ENCODE data around the gene WNK2.

WNK2 gene

DNA sequence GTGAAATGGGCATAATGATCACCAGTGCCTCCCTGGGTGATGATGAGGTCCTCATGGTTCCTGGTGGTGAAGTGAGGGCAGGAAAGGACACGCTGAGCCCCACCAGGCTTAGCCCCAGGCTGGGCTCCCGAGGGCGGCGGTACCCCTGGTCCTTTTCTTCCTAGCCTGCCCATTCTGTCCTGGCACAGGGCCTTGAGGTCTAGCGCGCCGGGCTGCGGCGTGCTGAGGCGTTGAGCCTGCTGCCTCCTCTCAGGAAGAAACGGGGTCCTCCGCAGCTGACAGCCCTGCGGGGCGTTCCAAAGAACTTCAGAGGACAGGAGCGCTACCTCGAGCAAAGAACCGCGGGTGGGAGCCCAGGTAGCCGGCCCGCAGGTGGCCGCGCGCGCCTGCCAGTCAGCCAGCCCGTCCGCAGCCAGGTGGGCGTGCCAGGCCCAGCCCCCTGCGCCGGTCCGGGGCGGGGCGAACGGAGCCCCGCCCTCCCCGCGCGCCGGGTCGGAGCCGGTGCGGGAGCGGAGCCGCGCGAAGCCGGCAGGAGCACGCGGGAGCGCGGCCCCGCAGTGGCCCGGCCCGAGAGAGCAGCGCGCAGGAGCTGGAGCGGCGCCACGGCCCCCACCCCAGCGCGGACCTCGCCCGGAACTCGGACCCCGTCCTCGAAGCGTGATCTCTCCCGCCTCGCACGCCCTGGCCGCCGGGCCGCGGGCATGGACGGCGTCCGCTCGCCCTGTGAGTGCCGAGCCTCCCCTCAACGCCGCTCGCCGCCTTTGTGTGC lies at the start of gene WNK2:
TSS of gene WNK2 (plus strand) at position 477 of the 769 bp plus-strand sequence. CDS start 791 bp downstream, outside the sequence.
- peak in 1 of 2 donors; percentile 46 for DNase-seq (ENCODE audit: low read depth in 2 of 2)

DNA sequence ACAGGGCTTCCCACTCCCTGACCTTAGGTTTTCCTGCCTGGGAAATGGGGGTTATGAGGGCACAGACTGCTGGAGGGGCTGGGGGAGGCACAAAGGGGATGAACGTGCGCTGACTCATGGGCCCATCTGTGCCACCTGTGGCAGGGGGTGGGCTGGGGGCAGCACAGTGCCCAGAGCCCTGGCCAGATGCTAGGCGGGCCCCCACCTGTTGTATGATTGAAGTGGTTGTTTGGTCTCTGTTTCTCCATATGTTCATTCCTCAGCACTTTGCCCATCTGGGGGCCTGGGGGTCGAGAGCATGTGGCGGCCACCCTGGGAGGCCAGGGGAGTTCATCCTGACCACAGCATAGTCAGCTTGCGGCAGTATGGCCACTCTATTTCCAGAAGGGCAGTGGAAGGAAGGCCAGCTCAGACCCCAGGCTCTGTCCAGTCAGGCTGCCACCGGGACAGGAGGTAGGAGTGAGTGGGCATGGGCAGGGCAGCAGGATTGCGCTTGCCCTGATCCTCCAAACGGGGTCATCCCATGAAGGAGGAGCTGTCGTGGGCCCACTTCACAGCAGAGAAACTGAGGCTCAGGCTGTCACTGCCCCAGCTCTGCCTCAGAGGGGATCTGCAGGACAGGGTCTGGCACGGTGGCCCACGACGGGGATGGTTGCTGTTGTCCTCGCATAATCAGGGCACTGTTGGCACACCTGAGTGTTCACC lies 49.0 kb upstream of the WNK2 start:
- DNase-seq (ENCODE audit: low read depth in 2 of 2): no peak

DNA sequence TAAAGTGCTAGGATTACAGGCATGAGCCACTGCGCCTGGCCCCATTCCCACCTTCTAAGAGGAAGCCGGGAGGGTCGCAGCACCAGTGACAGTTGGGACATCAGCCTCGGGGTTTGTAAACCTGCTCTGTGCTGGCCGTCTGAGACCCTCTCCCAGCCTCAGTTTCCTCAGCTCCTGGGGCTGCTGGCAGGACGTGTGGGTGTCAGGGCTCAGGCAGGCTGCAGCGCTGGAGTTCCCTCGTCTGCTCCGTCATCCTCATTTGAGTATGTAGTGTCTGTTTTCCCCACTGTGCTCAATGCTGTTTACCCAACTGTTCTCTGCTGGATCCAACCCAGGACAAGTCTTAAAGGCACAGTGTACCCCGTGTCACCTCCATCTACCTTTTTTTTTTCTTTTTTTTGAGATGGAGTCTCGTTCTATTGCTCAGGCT lies 47.9 kb upstream of the WNK2 start:
- no peak for DNase-seq (ENCODE audit: low read depth in 2 of 2)

DNA sequence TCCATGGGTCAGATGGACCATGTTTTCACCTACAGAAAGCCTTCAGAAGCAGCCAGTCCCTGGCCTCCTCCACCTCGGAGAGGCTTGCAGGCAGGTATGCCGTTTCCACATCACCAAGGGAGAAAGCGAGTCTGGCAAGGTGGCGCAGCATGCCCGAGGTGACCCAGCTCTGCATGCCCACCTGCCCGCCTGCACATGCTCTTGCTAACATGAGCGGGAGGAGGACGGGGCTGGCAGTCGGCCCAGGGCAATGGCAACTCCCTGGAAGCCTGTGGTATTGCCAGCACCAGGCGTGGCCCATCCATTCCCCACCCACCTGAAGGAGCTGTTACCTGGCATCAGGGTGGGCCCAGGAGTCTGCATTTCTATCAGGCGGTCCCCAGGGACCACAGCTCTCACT lies 46.6 kb upstream of the WNK2 start:
- DNase-seq (ENCODE audit: low read depth in 2 of 2): no peak

DNA sequence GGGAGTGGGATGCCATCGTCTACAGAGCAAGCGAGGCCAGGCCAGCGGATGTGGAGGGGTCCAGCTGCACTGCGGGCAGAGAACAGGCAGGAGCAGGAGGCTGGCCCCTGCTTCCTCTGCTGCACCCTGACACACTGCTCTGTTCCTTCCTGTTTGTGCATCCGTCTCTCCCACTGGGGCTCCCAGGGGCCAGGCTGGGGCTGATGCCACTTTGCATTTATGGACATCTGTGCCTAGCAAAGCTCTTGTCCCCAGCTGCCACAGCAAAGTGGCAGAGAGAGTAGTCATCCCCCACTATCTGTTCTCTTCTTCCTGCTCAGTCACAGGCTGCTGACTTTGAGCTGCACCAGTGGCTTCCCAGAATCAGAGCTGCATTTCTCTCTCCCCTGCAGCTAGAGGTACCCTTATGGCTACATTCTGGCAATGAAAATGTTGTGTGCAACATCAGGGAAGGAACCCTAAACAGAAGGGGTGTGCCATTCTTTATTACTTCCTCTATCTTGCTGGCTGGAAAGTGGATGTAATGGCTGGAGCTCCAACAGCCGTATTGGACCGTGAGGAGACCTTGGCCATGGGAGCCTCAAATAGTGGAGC lies 45.7 kb upstream of the WNK2 start:
- no peak for DNase-seq (ENCODE audit: low read depth in 2 of 2)

DNA sequence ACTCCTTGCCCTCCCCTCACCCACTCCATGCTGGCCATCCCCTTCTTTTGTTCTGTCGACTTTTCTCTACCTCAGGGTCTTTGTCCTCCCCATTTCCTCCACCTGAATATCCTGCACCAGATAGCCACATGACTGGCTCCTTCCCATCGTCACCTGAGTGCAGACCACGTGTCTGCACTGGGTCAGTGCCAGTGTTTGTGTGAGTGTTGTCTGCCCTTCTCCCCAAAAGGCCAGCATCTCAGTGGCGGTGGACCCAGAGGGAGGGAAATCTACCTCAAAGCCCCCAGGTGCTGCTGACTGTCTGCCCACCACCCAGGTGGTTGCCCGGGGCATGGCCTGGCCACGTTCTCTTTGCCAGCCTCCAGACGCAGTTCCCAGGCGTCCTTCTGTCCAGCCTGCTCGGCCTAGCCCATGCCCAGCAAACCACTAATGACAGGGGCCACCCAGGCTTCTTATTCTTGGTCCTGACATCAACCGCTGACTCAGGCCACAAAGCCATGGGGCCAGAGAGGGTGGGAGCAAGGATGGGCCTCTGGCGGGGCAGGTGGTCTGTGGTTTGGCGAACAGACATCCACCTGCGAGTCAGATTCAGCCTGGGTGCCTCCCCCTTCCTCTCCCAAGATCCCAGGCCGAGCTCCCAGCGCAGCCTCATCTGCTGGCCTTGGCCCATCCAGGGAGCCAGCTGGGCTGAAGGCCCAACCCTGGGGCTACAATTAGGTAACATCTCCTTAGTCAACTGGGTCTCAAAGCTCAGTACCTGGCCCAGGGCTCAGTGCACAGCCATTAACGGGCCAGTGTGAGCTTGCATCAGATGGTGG lies 44.4 kb upstream of the WNK2 start:
- DNase-seq (ENCODE audit: low read depth in 2 of 2): no peak

DNA sequence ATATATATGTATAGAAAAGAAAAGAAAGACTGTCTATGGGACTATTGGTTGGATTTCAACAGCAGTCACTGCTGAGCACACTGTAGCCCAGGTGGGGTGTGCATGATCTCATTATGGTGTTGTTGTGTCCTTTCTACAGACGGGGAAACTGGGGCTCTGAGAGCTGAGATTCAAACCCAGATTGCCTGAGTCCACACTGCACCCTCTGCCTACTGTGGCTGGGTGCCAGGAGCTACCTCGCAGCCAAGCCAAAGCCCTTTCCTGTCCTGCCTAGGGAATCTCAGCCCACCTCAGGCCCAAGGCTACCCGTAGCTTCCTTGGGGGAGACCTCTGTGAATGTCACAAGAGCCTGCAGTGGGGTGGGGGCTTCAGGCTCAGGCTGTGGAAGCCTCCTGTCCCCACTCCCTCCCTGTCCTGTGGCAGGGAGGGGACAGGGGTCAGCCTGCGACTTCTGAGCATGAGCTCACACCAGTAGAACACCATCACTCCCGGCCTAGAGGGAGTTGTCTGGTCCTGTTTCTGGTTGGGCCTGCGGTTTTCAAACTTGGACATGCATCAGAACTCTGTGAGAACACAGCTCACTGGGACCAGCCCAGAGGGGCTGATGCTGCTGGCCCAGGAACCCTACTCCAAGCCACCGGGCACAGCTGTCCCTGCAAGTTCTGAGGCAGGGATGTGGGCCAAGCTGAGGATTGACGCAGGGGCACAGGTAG lies 42.0 kb upstream of the WNK2 start:
- no peak for DNase-seq (ENCODE audit: low read depth in 2 of 2)

DNA sequence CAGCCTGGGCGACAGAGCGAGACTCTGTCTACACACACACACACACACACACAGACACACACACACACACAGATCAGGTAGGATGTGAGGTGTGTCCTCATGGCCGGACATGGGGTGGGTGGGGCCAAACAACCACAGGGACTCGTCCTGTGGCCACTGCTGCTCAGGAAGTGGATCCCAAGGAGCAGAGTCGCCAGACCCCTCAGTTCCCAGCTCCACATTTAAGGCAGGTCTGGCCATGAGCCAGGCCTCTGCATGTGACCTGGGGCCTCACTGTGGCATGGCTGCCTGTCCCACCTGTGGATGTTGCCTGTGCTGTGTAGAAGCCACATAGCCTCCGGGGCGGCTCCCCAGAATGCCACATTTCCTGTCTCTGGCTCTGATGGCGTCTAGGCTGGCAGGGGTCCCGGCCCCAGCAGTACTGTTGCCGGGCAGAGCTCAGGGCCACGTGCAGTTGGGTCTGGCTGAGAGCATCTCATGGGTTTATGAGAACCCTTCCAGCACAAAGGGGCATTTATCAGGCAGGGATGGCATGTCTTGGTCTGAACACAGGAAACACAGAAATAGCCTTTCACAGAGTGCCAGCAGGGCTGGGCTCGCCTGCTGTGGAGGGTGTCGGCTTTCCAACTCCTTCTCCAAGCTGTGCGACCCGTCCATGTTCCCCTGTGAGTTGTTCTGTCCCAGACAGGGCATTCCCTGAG lies 40.0 kb upstream of the WNK2 start:
- peak in 1 of 2 donors; percentile 25 for DNase-seq (ENCODE audit: low read depth in 2 of 2)

DNA sequence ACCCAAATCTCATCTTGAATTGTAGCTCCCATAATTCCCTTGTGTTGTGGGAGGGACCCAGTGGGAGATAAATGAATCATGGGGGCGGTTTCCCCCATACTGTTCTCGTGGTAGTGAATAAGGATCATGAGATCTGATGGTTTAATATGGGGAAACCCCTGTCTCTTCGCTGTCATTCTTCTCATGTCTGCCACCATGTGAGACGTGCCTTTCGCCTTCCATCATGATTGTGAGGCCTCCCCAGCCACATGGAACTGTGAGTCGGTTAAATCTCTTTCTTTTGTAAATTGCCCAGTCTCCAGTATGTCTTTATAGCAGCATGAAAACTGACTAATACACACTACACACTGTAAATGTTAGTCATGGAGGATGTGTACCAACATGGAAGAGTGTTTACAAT lies 37.2 kb upstream of the WNK2 start:
- peak in 1 of 2 donors; percentile 29 for DNase-seq (ENCODE audit: low read depth in 2 of 2)

DNA sequence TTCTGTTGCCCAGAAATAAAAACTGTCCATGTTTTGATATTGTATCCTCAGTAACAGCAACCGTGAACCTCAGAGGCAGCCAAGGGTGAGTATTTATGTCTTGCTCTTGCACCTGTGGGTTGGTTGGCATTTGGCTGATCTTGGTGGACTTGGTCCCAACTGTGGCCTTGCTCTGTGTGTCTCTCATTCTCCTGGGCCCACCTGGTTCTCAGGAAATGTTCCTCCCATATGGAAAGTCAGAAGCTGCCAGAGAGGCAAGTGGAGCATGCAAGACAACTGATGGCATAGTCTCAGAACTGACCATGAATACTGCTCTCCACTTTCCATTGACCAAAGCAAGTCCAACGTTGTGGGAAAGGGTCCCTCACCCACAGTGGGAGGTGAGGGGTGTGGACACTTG lies 36.3 kb upstream of the WNK2 start:
- DNase-seq (ENCODE audit: low read depth in 2 of 2): no peak

DNA sequence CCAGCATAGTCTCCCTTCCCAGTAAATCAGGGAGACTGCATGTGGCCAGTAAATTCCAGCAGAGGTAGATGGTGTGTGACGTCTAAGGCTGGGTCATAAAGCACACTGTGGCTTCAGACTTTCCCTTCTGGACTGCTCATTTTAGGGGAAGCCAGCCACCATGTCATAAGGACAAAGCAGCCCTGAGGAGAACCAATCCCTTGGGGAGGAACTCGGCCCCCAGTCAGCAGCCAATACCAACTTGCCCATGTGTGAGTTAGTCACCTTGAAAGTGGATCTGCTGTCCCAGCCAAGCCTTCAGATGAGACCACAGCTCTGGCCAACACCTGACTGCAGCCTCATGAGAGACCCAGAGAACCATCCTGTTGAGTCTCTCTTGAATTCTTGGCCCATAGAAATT lies 35.2 kb upstream of the WNK2 start:
- DNase-seq (ENCODE audit: low read depth in 2 of 2): no peak

DNA sequence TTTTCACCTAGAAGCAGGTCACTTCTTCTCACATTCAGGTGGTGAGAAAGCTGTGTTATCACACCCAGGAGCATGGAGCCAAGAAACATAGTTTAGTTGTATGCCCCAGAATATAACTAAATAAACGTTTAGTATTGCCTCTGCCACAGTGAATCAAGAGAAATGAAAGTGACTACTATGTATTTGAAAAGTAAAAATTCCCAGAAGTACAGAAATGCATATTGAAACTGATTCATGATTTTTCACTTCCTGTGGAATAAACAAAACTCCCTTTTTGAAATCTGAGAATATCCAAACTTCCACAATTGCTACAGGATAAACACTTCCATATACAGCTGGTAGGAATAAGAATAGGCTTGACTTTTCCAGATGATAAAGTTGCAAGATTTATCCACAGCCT lies 34.6 kb upstream of the WNK2 start:
- DNase-seq (ENCODE audit: low read depth in 2 of 2): no peak

DNA sequence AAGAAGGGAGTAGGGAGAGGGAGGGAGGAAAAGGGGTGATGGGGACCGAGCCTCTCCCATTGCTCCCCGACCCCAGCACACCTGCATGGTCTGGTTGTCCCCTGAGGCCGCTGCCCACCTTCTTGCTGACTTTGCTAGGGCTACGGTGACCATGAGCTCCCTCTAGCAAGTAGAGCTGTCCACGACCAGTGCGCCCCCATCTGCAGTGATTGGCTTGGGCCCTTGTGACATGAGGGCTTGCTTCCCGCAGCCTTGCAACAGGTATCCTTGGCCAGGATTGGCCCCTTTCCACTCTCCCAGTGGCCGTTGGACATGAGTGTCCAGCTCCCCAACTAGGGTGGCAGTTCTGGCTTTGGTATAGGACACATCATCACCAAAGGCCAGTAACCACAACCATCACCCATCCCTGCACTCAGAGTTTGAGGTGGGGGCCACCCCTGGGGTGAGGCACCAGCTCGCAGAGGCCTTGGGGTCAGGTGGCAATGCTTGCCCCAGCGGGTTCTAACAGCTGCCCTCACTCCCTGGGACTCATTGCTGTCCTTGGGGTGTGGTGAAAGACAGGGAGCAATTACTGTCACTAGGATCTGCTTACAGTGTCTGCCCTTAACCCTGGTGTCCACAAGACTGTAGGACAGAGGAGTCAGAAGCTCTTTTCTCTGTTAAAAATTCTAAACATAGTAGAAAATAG lies 32.7 kb upstream of the WNK2 start:
- no peak for DNase-seq (ENCODE audit: low read depth in 2 of 2)

DNA sequence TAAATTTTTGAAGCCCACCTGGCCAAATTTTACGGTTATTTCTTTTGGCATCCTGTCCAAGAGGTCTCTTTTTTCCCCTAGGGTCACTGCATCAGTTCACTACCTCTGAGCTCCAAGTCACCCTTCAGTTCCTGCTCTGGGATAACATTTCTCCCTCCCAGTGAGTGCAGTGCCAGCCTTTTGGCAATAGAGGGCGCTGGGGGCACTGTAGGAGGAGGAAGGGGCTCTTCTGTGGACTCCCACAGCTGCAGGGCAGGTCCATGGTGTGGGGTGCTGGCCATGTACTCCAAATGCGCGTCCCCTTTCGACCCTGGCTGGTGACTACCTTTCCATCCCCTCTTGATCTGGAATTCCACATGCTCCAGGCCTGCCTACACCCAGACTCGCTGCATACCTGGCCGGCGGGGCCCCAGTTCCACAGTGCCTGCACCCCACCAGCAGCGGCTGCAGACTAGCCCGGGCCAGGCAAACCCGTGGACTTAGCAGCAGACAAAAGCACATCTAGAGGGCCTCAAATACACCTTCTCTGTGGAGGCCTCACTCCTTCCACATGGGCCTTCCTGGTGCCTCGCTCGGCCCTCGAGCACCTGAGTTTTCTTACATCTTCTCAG lies 29.5 kb upstream of the WNK2 start:
- no peak for DNase-seq (ENCODE audit: low read depth in 2 of 2)

DNA sequence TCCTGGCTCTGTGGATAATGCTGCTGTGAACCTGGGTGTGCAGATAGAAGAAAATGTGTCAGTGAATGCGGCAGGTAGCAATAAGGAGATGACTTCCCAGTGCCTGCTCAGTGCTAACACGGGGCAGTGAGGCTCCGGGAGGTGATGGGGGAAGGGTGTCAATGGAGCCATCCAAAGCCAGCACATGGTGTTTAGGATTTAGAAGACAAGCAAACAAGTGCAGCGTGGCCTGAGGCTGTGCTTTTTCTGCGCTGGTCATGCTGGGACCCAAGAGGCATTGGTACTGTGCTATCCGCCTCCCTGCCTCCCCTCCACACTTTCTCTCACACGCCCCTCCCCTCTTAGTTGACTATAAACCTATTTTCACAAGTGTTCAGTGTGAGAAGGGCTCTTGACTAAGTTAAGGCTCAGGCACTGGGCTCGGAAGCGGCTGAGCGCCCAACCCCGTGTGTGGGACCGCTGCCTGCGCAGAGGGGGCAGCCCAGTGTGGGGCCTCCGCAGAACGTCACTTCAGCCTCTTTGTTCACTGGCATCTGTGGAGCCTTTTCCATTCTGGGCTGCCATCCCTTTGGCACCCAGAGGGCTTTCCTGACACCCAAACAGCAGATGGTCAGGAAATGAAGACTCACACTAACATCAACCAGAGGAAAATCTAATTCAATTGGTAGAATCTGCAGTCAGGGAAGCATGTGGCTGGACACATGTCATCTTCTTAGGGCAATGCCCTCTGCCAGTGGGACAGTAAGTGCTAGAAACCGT lies 28.0 kb upstream of the WNK2 start:
- no peak for DNase-seq (ENCODE audit: low read depth in 2 of 2)

DNA sequence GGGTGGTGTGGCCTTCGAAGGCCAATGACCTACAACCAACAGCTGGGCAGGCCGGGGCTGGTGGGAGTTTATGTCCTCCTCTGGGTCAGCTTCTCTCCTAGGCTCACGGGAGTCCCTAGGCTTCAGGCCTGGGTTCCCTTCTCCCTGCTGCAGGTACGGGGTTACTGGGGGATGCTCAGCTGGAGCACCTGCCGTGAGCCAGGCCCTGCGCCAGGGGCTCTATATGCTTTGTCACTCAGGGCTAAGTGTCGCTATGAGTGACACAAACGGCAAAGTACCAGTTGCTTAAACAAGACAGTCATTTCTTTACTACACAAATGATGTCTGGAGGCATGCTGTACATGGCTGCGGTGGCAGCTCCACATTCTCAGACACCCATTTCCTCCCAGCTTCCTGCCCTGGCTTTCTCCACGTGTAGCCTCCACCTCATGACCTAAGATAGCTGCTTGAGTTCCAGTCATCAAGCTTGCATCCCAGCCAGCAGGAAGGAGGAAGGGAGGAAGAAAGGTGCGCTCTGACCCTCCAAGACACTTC lies 27.4 kb upstream of the WNK2 start:
- no peak for DNase-seq (ENCODE audit: low read depth in 2 of 2)

DNA sequence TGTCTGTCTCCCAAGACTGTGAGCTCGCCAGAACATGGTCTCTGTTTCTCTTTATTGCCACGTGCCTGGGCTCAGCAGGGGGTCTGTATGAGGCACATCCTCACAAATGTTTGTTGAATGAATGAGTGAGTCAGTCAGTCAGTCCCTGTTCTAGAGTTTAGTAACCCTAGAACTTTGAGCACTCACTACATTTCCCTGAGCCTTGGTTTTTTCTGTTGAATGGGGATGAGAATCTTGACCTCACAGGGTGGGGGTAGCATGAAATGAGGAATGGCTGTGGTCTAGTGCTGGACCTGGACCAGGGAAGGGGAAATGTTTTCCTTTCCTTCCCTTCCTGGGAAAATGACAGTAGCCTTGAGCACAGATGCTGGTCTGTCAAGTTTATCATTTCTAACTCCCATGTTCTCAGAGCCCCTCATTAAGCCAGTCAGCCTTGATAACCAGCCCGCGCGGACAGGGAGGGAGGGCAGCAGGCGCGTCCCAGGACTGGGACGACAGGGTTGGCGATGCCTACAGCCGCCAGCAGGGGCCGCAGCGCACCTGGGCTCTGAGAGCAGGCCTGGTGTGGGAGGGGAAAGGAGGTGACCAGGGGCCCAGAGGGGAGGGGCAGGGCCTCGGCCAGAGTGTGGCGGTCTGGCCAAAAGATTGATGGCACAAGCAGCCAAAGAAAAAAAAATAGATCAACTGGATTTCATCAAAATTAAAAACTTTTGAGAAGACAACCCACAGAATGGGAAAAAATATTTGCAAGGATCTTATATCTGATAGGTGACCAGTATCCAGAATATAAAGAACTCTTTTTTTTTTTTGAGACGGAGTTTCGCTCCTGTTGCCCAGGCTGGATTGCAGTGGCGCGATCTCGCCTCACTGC lies 24.1 kb upstream of the WNK2 start:
- DNase-seq (ENCODE audit: low read depth in 2 of 2): peak; percentile 57 to 74

Measured in stimulated activated CD4-positive, alpha-beta T cell treated with anti-CD3 and anti-CD28 coated beads, Interleukin-1b, Interleukin-23, amount 100 ng/mL, for 4 hours (primary cell).